ENCODE measurements around the gene YPEL4.

The YPEL4 gene

DNA sequence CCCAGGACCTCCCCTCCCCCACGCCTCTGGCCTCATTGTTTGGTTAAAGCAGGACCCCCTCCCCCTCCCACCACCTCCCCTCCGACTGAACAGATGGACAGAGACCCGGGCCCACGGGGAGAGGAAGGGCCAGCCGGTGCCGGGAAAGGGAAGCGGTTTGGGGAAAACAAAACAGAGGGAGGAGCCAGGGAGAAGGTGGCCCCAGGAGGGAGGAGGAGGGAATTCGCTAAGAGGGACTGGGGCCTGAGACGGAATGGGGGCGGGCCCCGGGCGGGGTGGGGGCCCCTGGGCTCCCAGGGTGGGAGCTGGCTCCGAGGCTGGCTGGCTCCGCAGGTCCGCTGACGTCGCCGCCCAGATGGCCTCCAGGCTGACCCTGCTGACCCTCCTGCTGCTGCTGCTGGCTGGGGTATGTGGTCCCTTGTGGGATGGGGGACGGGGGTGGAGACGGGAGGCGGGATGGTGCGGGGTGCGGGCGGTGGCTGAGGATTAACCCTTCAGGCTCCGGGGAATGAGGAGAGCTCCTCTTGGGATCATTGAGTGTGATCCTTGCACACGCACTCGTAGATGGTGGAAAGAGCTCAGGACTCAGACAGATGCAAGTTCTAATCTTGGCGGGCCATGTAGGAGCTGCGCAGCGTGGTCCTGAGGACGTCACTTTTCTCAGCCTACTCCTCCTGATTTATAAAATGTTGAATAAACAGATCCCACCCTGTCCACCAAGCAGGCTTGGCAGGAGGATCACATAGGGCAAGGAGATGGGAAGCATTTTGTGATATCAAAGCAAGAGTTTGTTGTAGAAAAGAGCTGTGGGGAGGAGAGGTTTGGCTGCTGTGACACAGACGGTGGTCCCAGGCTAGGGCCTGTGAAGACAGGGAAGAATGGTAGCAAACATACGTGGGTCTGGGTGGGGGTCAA is 51.5 kb downstream of the YPEL4 start:
- H3K4me1 Mint-ChIP-seq (ENCODE audit: low read depth) = no peaks in the 10 kb centered on the region

GRCh38 chr11:57597461-57597915 is 52.2 kb downstream of the YPEL4 start, which contains the start of gene SERPING1:
Gene SERPING1, plus strand, starts transcription at chr11:57597685. Its CDS starts 586 bp downstream, at chr11:57598271.
- no peak within 1 kb of the TSS for H3K4me3 Mint-ChIP-seq
- no peaks in the 10 kb centered on the region for H3K36me3 Mint-ChIP-seq (ENCODE audit: low read depth)
- no peaks in the 10 kb centered on the region for H3K9me3 Mint-ChIP-seq
- peaks cover 39% of the 10 kb centered on the region for H3K27me3 Mint-ChIP-seq
- no peak within 1 kb of the TSS for H3K27ac Mint-ChIP-seq
- H3K4me1 Mint-ChIP-seq (ENCODE audit: low read depth) = no peaks in the 10 kb centered on the region

More for the DNA sequence above, 51.5 kb downstream of the YPEL4 start:
- H3K36me3 Mint-ChIP-seq (ENCODE audit: low read depth) = no peaks in the 10 kb centered on the region
- H3K9me3 Mint-ChIP-seq = no peaks in the 10 kb centered on the region
- H3K27me3 Mint-ChIP-seq = peaks cover 35% of the 10 kb centered on the region
- no peak overlapping the region for H3K4me3 Mint-ChIP-seq
- H3K27ac Mint-ChIP-seq = no peak overlapping the region

- Mint-ChIP-seq H3K4me1 (ENCODE audit: low read depth) (no peaks in the 10 kb centered on the region), H3K9me3 (no peaks in the 10 kb centered on the region), H3K27ac (no peak overlapping the region)
Observed at GRCh38 chr11:57596266-57596885, 53.3 kb downstream of the YPEL4 start.

More at GRCh38 chr11:57596266-57596885, 53.3 kb downstream of the YPEL4 start:
- no peaks in the 10 kb centered on the region for H3K36me3 Mint-ChIP-seq (ENCODE audit: low read depth)
- no peak overlapping the region for H3K4me3 Mint-ChIP-seq
- H3K27me3 Mint-ChIP-seq = peaks cover 36% of the 10 kb centered on the region

Data from stimulated activated naive CD8-positive, alpha-beta T cell treated with anti-CD3 and anti-CD28 coated beads, Interleukin-15, Interleukin-2, amounts not matched to agents 100 ng/mL and 50 ng/mL, for 24 hours (primary cell).